WTC11 (cell line): ENCODE results near the gene PAEP. TPM values are rescaled to one million over a fixed set of nuclear protein-coding genes. Genes with fewer than 3 reads are reported as not detected.

Experiments used
- ATAC-seq: fragments of 200-7000 bp; cut with Tn5 transposase; 2 replicates; pipeline ENCODE4 v1.10.0; 2021; ENCODE audit warnings: mild to moderate bottlenecking, moderate library complexity
- CTCF ChIA-PET: fragments of 300-600 bp; sonication (Branson Sonifier 250); formaldehyde crosslinking; loops from one replicate; lab custom pipeline; 2021; ENCODE audit warnings: antibody characterized with exemption; lab: Charles Lee
- POLR2A ChIA-PET: fragments of 350-600 bp; sonication (Branson Sonifier 250); formaldehyde crosslinking; loops from one replicate; lab custom pipeline; 2021; ENCODE audit warnings: antibody characterized with exemption; lab: Charles Lee
- DNase-seq: peaks from one replicate; pipeline ENCODE4 v3.0.0; 2021; ENCODE audit warnings: low spot score
- H3K27ac Mint-ChIP-seq: 2 replicates; pipeline ENCODE4 v1.8.0; 2021; ENCODE audit warnings: mixed read lengths
- H3K27me3 Mint-ChIP-seq: 2 replicates; pipeline ENCODE4 v1.8.0; 2021; ENCODE audit warnings: low read depth, mild to moderate bottlenecking, moderate library complexity, mixed read lengths
- H3K36me3 Mint-ChIP-seq: 2 replicates; pipeline ENCODE4 v1.8.0; 2021; ENCODE audit warnings: mixed read lengths
- H3K4me1 Mint-ChIP-seq: 2 replicates; pipeline ENCODE4 v1.8.0; 2022; ENCODE audit warnings: mixed read lengths
- H3K4me3 Mint-ChIP-seq: 2 replicates; pipeline ENCODE4 v1.8.0; 2021; ENCODE audit warnings: mild to moderate bottlenecking, moderate library complexity, mixed read lengths
- H3K9me3 Mint-ChIP-seq: 2 replicates; pipeline ENCODE4 v1.8.0; 2021; ENCODE audit warnings: mixed read lengths
- ATF1 ChIP-seq: sonication (generic); formaldehyde crosslinking; IDR thresholded peaks from 2 replicates; pipeline ENCODE4 v1.8.1; 2023; ENCODE audit warnings: mild to moderate bottlenecking, moderate library complexity, missing genetic modification reagents
- KAT7 ChIP-seq: sonication (generic); formaldehyde crosslinking; IDR thresholded peaks from 2 replicates; pipeline ENCODE4 v1.8.1; 2023; ENCODE audit warnings: missing genetic modification reagents, mild to moderate bottlenecking, borderline replicate concordance
- ZNF232 ChIP-seq: sonication (generic); formaldehyde crosslinking; IDR thresholded peaks from 2 replicates; pipeline ENCODE4 v1.8.0; 2022; ENCODE audit warnings: mild to moderate bottlenecking, missing genetic modification reagents
- total RNA-seq: library from RNA; stranded (reverse); gene quantifications from 3 replicates; pipeline ENCODE4 v1.2.3, GENCODE V29; 2021
- TF ChIP-seq, protein P1 (sequence below): sonication (generic); formaldehyde crosslinking; conservative IDR thresholded peaks from 2 replicates; pipeline ENCODE4 v1.8.1; 2023; ENCODE audit warnings: mild to moderate bottlenecking, low read depth, missing genetic modification reagents, moderate library complexity
- TF ChIP-seq, protein P2 (sequence below): fragments of 200-600 bp; IDR thresholded peaks from 2 replicates; pipeline ENCODE4 v1.8.0; 2022; ENCODE audit warnings: antibody characterized with exemption
- TF ChIP-seq, protein P3 (sequence below): sonication (generic); formaldehyde crosslinking; IDR thresholded peaks from 2 replicates; pipeline ENCODE4 v1.8.1; 2022; ENCODE audit warnings: mild to moderate bottlenecking, moderate library complexity, missing genetic modification reagents
- TF ChIP-seq, protein P4 (sequence below): sonication (generic); formaldehyde crosslinking; IDR thresholded peaks from 2 replicates; pipeline ENCODE4 v1.8.0; 2023; ENCODE audit warnings: missing genetic modification reagents, mild to moderate bottlenecking, borderline replicate concordance
- TF ChIP-seq, protein P5 (sequence below): sonication (generic); formaldehyde crosslinking; IDR thresholded peaks from 2 replicates; pipeline ENCODE4 v1.8.1; 2022; ENCODE audit warnings: mild to moderate bottlenecking, missing genetic modification reagents, moderate library complexity, borderline replicate concordance
- TF ChIP-seq, protein P6 (sequence below): sonication (generic); formaldehyde crosslinking; IDR thresholded peaks from 2 replicates; pipeline ENCODE4 v1.8.1; 2022; ENCODE audit warnings: low read depth, mild to moderate bottlenecking, moderate library complexity, missing genetic modification reagents, borderline replicate concordance

PAEP gene
- total RNA-seq, 1 experiment from 2014 or later: not detected

GRCh38 chr9:135601988-135602387 is 40.4 kb downstream of the PAEP start (continued):
- TF ChIP-seq, protein P1, sequence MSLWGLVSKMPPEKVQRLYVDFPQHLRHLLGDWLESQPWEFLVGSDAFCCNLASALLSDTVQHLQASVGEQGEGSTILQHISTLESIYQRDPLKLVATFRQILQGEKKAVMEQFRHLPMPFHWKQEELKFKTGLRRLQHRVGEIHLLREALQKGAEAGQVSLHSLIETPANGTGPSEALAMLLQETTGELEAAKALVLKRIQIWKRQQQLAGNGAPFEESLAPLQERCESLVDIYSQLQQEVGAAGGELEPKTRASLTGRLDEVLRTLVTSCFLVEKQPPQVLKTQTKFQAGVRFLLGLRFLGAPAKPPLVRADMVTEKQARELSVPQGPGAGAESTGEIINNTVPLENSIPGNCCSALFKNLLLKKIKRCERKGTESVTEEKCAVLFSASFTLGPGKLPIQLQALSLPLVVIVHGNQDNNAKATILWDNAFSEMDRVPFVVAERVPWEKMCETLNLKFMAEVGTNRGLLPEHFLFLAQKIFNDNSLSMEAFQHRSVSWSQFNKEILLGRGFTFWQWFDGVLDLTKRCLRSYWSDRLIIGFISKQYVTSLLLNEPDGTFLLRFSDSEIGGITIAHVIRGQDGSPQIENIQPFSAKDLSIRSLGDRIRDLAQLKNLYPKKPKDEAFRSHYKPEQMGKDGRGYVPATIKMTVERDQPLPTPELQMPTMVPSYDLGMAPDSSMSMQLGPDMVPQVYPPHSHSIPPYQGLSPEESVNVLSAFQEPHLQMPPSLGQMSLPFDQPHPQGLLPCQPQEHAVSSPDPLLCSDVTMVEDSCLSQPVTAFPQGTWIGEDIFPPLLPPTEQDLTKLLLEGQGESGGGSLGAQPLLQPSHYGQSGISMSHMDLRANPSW (CRISPR knock-in tag): no peak
- TF ChIP-seq KAT7 (CRISPR knock-in tag) (no peak), ATF1 (CRISPR knock-in tag) (no peak)
- TF ChIP-seq, protein P2, sequence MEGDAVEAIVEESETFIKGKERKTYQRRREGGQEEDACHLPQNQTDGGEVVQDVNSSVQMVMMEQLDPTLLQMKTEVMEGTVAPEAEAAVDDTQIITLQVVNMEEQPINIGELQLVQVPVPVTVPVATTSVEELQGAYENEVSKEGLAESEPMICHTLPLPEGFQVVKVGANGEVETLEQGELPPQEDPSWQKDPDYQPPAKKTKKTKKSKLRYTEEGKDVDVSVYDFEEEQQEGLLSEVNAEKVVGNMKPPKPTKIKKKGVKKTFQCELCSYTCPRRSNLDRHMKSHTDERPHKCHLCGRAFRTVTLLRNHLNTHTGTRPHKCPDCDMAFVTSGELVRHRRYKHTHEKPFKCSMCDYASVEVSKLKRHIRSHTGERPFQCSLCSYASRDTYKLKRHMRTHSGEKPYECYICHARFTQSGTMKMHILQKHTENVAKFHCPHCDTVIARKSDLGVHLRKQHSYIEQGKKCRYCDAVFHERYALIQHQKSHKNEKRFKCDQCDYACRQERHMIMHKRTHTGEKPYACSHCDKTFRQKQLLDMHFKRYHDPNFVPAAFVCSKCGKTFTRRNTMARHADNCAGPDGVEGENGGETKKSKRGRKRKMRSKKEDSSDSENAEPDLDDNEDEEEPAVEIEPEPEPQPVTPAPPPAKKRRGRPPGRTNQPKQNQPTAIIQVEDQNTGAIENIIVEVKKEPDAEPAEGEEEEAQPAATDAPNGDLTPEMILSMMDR: no peak
- TF ChIP-seq, protein P3, sequence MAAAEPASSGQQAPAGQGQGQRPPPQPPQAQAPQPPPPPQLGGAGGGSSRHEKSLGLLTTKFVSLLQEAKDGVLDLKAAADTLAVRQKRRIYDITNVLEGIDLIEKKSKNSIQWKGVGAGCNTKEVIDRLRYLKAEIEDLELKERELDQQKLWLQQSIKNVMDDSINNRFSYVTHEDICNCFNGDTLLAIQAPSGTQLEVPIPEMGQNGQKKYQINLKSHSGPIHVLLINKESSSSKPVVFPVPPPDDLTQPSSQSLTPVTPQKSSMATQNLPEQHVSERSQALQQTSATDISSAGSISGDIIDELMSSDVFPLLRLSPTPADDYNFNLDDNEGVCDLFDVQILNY (CRISPR knock-in tag): no peak
- TF ChIP-seq, protein P4, sequence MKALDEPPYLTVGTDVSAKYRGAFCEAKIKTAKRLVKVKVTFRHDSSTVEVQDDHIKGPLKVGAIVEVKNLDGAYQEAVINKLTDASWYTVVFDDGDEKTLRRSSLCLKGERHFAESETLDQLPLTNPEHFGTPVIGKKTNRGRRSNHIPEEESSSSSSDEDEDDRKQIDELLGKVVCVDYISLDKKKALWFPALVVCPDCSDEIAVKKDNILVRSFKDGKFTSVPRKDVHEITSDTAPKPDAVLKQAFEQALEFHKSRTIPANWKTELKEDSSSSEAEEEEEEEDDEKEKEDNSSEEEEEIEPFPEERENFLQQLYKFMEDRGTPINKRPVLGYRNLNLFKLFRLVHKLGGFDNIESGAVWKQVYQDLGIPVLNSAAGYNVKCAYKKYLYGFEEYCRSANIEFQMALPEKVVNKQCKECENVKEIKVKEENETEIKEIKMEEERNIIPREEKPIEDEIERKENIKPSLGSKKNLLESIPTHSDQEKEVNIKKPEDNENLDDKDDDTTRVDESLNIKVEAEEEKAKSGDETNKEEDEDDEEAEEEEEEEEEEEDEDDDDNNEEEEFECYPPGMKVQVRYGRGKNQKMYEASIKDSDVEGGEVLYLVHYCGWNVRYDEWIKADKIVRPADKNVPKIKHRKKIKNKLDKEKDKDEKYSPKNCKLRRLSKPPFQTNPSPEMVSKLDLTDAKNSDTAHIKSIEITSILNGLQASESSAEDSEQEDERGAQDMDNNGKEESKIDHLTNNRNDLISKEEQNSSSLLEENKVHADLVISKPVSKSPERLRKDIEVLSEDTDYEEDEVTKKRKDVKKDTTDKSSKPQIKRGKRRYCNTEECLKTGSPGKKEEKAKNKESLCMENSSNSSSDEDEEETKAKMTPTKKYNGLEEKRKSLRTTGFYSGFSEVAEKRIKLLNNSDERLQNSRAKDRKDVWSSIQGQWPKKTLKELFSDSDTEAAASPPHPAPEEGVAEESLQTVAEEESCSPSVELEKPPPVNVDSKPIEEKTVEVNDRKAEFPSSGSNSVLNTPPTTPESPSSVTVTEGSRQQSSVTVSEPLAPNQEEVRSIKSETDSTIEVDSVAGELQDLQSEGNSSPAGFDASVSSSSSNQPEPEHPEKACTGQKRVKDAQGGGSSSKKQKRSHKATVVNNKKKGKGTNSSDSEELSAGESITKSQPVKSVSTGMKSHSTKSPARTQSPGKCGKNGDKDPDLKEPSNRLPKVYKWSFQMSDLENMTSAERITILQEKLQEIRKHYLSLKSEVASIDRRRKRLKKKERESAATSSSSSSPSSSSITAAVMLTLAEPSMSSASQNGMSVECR: no peak

GRCh38 chr9:135602789-135603481 is 41.4 kb downstream of the PAEP start:
- POLR2A ChIA-PET: no interaction called here
- H3K4me1 Mint-ChIP-seq: peaks cover 10% of the 10 kb centered on the region
- TF ChIP-seq, protein P5, sequence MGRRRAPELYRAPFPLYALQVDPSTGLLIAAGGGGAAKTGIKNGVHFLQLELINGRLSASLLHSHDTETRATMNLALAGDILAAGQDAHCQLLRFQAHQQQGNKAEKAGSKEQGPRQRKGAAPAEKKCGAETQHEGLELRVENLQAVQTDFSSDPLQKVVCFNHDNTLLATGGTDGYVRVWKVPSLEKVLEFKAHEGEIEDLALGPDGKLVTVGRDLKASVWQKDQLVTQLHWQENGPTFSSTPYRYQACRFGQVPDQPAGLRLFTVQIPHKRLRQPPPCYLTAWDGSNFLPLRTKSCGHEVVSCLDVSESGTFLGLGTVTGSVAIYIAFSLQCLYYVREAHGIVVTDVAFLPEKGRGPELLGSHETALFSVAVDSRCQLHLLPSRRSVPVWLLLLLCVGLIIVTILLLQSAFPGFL (CRISPR knock-in tag): no peak
- no peak for TF ChIP-seq ZNF232 (CRISPR knock-in tag)
- TF ChIP-seq, protein P6, sequence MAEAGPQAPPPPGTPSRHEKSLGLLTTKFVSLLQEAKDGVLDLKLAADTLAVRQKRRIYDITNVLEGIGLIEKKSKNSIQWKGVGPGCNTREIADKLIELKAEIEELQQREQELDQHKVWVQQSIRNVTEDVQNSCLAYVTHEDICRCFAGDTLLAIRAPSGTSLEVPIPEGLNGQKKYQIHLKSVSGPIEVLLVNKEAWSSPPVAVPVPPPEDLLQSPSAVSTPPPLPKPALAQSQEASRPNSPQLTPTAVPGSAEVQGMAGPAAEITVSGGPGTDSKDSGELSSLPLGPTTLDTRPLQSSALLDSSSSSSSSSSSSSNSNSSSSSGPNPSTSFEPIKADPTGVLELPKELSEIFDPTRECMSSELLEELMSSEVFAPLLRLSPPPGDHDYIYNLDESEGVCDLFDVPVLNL (CRISPR knock-in tag): no peak
- TF ChIP-seq, protein P2: peak; percentile 90
- peaks cover 8% of the 10 kb centered on the region for H3K9me3 Mint-ChIP-seq
- no peak overlapping the region for H3K27ac Mint-ChIP-seq
- ATAC-seq: peak; percentile 21; the same call in 1 of the 2 replicates
- DNase-seq: peak; percentile 70
- H3K27me3 Mint-ChIP-seq: no peaks in the 10 kb centered on the region
- peaks cover 3% of the 10 kb centered on the region; the same call in 1 of the 2 replicates for H3K36me3 Mint-ChIP-seq
- CTCF ChIA-PET: interaction anchor here (0.6 to 2.0 kb wide), 22 partner anchors 10 to 259 kb away, joined by 3 to 17 read pairs (median 4); no protein-coding TSS in a partner anchor
- no peak overlapping the region for H3K4me3 Mint-ChIP-seq
